HG02885 (cell line): Measurements from ENCODE around the gene TAF5L.

Experiments
- ATAC-seq: cut with Tn5 transposase; IDR thresholded peaks from one replicate; pipeline ENCODE4 v1.9.1; 2021; ENCODE audit warnings: mild to moderate bottlenecking; ENCODE audit not compliant: unreplicated experiment, poor library complexity

Gene TAF5L

GRCh38 chr1:229625915-229626831 lies at the start of gene TAF5L, which contains the start of gene URB2:
Gene TAF5L, minus strand, starts transcription at chr1:229626122. Its CDS starts 11,640 bp downstream, at chr1:229614482.
Gene URB2, plus strand, starts transcription at chr1:229626247. Its CDS starts 1,387 bp downstream, at chr1:229627634.
- peak; percentile 87 for ATAC-seq

- no peak for ATAC-seq
Measured at GRCh38 chr1:229675396-229675795, 49.5 kb upstream of the TAF5L start.

- ATAC-seq: no peak
Measured at GRCh38 chr1:229674042-229674441, 48.1 kb upstream of the TAF5L start.

GRCh38 chr1:229672246-229672645 lies 46.3 kb upstream of the TAF5L start:
- no peak for ATAC-seq

- no peak for ATAC-seq
Measured at GRCh38 chr1:229671310-229671709, 45.4 kb upstream of the TAF5L start.

- ATAC-seq: no peak
Measured at GRCh38 chr1:229669333-229669732, 43.4 kb upstream of the TAF5L start.

GRCh38 chr1:229666585-229666984 lies 40.7 kb upstream of the TAF5L start:
- no peak for ATAC-seq

GRCh38 chr1:229665912-229666558 lies 40.1 kb upstream of the TAF5L start:
- ATAC-seq: no peak

- ATAC-seq: no peak
Measured at GRCh38 chr1:229664133-229664689, 38.3 kb upstream of the TAF5L start.

GRCh38 chr1:229661897-229662296 lies 36.0 kb upstream of the TAF5L start:
- ATAC-seq: no peak

- ATAC-seq: peak; percentile 70
Measured at GRCh38 chr1:229661022-229661877, 35.3 kb upstream of the TAF5L start.

GRCh38 chr1:229657993-229658755 lies 32.3 kb upstream of the TAF5L start:
- ATAC-seq: peak; percentile 61

- no peak for ATAC-seq
Measured at GRCh38 chr1:229655781-229656180, 29.9 kb upstream of the TAF5L start.

- no peak for ATAC-seq
Measured at GRCh38 chr1:229653420-229653819, 27.5 kb upstream of the TAF5L start.

GRCh38 chr1:229651546-229651945 lies 25.6 kb upstream of the TAF5L start:
- ATAC-seq: no peak

GRCh38 chr1:229650045-229650444 lies 24.1 kb upstream of the TAF5L start:
- no peak for ATAC-seq

GRCh38 chr1:229648406-229648805 lies 22.5 kb upstream of the TAF5L start:
- ATAC-seq: no peak

GRCh38 chr1:229645324-229645993 lies 19.5 kb upstream of the TAF5L start:
- ATAC-seq: no peak
